NB4 (cell line): Measurements from ENCODE around the gene FKRP.

Experiments used
- MYC ChIP-seq: IDR thresholded peaks from 2 replicates; pipeline ENCODE4 v1.6.1; 2011; ENCODE audit warnings: low read depth, low read length
- POLR2A ChIP-seq: IDR thresholded peaks from 2 replicates; pipeline ENCODE4 v1.6.1; 2011; ENCODE audit warnings: mild to moderate bottlenecking; ENCODE audit not compliant: insufficient read length; ENCODE audit errors: extremely low read depth
- TF ChIP-seq, protein P1 (sequence below): IDR thresholded peaks from one replicate; pipeline ENCODE4 v1.5.1; 2012; ENCODE audit warnings: low read depth, low read length
- TF ChIP-seq, protein P2 (sequence below): IDR thresholded peaks from 2 replicates; pipeline ENCODE4 v1.6.1; 2011; ENCODE audit warnings: low read depth, low read length

DNA sequence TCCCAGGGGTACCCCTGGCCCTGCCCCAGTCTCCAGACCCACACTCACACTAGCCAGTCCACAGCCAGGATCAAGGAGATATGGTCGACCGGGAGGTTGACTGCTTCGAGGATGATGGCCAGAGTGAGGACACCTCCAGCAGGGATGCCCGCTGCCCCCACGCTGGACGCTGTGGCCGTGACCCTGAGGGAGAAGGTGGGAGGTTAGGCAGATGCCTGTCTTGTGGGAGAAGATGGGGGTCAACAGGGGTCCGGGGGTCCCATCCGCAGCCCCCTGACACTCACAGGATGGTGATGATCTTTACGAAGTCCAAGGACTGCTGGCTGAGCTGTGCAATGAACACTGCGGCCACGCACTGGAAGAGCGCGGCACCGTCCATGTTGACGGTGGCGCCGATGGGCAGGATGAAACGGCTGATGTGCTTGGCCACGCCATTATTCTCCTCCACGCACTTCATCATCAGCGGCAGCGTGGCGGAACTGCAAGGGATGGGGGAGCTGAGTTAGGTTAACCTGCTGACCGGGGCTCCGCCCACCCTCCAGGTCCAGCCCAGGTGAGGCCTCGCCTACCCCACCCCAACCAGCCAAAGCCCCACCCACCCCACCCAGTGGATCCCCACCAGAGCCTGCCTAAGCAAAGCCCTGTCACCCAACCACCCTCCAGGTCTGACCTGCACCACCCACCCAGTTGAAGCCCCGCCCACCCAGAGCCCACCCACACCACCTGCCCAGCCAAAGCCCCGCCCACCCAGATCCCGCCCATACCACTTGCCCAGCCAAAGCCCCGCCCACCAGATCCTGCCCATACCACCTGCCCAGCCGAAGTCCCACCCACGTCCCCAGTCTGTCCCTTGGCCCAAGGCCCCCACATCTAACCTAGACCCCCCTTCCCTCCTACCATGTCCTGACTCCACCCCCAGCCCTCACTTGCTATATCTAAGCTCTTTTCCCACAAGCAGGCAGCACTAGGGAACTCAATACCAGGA lies 31.4 kb downstream of the FKRP start:
- TF ChIP-seq, protein P1, sequence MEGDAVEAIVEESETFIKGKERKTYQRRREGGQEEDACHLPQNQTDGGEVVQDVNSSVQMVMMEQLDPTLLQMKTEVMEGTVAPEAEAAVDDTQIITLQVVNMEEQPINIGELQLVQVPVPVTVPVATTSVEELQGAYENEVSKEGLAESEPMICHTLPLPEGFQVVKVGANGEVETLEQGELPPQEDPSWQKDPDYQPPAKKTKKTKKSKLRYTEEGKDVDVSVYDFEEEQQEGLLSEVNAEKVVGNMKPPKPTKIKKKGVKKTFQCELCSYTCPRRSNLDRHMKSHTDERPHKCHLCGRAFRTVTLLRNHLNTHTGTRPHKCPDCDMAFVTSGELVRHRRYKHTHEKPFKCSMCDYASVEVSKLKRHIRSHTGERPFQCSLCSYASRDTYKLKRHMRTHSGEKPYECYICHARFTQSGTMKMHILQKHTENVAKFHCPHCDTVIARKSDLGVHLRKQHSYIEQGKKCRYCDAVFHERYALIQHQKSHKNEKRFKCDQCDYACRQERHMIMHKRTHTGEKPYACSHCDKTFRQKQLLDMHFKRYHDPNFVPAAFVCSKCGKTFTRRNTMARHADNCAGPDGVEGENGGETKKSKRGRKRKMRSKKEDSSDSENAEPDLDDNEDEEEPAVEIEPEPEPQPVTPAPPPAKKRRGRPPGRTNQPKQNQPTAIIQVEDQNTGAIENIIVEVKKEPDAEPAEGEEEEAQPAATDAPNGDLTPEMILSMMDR: no peak
- TF ChIP-seq POLR2A (peak; percentile 26), MYC (no peak)
- TF ChIP-seq, protein P2, sequence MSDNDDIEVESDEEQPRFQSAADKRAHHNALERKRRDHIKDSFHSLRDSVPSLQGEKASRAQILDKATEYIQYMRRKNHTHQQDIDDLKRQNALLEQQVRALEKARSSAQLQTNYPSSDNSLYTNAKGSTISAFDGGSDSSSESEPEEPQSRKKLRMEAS: no peak
